ENCODE results near the gene NLGN2.

- TF ChIP-seq CHD1 (IDR thresholded peaks at IDR 0.05; ENCODE audit: low read depth, low read length) (no peak), GABPA (IDR thresholded peaks at IDR 0.05; ENCODE audit: borderline replicate concordance, insufficient read depth, low read length) (no peak), E2F6 (IDR thresholded peaks at IDR 0.05) (no peak), POLR2AphosphoS5 (IDR thresholded peaks at IDR 0.05; ENCODE audit: low read depth, low read length) (no peak), BCL11A (IDR thresholded peaks at IDR 0.05; ENCODE audit: low read depth in 2 of 2, low read length in 2 of 2) (no peak), EZH2 (IDR thresholded peaks at IDR 0.05; ENCODE audit: low read depth, low read length, severe bottlenecking) (no peak), CTCF (IDR thresholded peaks at IDR 0.05; ENCODE audit: control extremely low read depth in 1 of 3, insufficient read depth in 1 of 3, low read depth in 1 of 3, low read length in 3 of 3) (no peak), POLR2A (IDR thresholded peaks at IDR 0.05; ENCODE audit: control extremely low read depth in 1 of 2, low read depth in 2 of 2, low read length in 2 of 2) (no peak), YY1 (IDR thresholded peaks at IDR 0.05; ENCODE audit: low read depth, low read length) (no peak)
These were observed 45.7 kb upstream of the NLGN2 start for GRCh38 chr17:7361906-7362305.
